B cell (primary cell): ENCODE data around the gene SOAT2. TPM values are rescaled to one million over a fixed set of nuclear protein-coding genes. Genes with fewer than 3 reads are reported as not detected.

ENCODE experiments used
- ATAC-seq: fragments of 200-7000 bp; cut with Tn5 transposase; one replicate; pipeline ENCODE4 v1.10.0; 2021; ENCODE audit warnings: low read depth, mild to moderate bottlenecking, moderate number of reproducible peaks, moderate library complexity
- CTCF ChIA-PET: fragments of 350-600 bp; sonication (Branson Sonifier 250); formaldehyde crosslinking; loops from one replicate; lab custom pipeline; 2021; ENCODE audit warnings: antibody characterized with exemption, inconsistent platforms; lab: Charles Lee
- POLR2A ChIA-PET: fragments of 350-600 bp; sonication (Branson Sonifier 250); formaldehyde crosslinking; loops from one replicate; lab custom pipeline; 2021; ENCODE audit warnings: antibody characterized with exemption; lab: Charles Lee
- DNase-seq: peaks from one replicate; pipeline ENCODE4 v3.0.0; 2013
- H2AFZ ChIP-seq: 2 replicates; pipeline ENCODE4 v1.6.1; 2012; ENCODE audit warnings: mild to moderate bottlenecking, low read depth, low read length; ENCODE audit not compliant: insufficient read depth, poor library complexity, severe bottlenecking
- H3K27ac ChIP-seq, 2 donors: 1 replicate in 1 of 2; 2 replicates in 1 of 2; pipeline ENCODE4 v1.5.1; 2012 to 2013; ENCODE audit warnings: low read length in 2 of 2, mild to moderate bottlenecking in 2 of 2, moderate library complexity in 1 of 2
- H3K27me3 ChIP-seq, 4 experiments: fragments of 200-600 bp in 1 of 4; sonication (generic) in 1 of 4; replicated peaks in 1 of 4; 1 replicate in 2 of 4; 2 replicates in 2 of 4; pipeline versions ENCODE4 v1.6.1 to v1.7.0; 2013 to 2016; ENCODE audit warnings: low read length in 3 of 4, mild to moderate bottlenecking in 2 of 4, mixed read lengths in 1 of 4, moderate library complexity in 1 of 4; ENCODE audit not compliant: insufficient read depth in 4 of 4, control insufficient read depth in 3 of 4; ENCODE audit errors: control extremely low read depth in 1 of 4
- H3K36me3 ChIP-seq, 2 experiments: replicated peaks in 1 of 2; 1 replicate in 1 of 2; 2 replicates in 1 of 2; pipeline versions ENCODE4 v1.6.1 to v1.7.1; 2013; ENCODE audit warnings: low read length in 1 of 2; ENCODE audit not compliant: insufficient read depth in 2 of 2, control insufficient read depth in 1 of 2; ENCODE audit errors: control extremely low read depth in 1 of 2, extremely low read depth in 1 of 2
- H3K4me1 ChIP-seq, 2 donors: fragments of 200-600 bp in 1 of 2; sonication (generic) in 1 of 2; 1 replicate in 1 of 2; 2 replicates in 1 of 2; pipeline versions ENCODE4 v1.5.1 to v1.6.1; 2013 to 2017; ENCODE audit warnings: low read length in 2 of 2; ENCODE audit not compliant: control insufficient read depth in 2 of 2, insufficient read depth in 2 of 2
- H3K4me2 ChIP-seq: replicated peaks from 2 replicates; pipeline ENCODE3; 2012; ENCODE audit warnings: mild to moderate bottlenecking, low read depth, low read length; ENCODE audit not compliant: poor library complexity, severe bottlenecking
- H3K4me3 ChIP-seq, 5 experiments: fragments of 200-600 bp in 1 of 5; sonication (generic) in 1 of 5; 1 replicate in 3 of 5; 2 replicates in 2 of 5; pipeline versions ENCODE4 v1.5.1 to v1.7.0; 2011 to 2016; ENCODE audit warnings: low read length in 4 of 5, mild to moderate bottlenecking in 4 of 5, low read depth in 2 of 5, control low read depth in 1 of 5, moderate library complexity in 1 of 5; ENCODE audit not compliant: insufficient read depth in 1 of 5; ENCODE audit errors: control extremely low read depth in 1 of 5, extremely low read depth in 1 of 5
- H3K79me2 ChIP-seq: fragments of 200-600 bp; sonication (generic); one replicate; pipeline ENCODE4 v1.6.0; 2016; ENCODE audit warnings: low read length; ENCODE audit not compliant: control insufficient read depth, insufficient read depth
- H3K9ac ChIP-seq: fragments of 200-600 bp; sonication (generic); 2 replicates; pipeline ENCODE4 v1.6.1; 2017; ENCODE audit warnings: mild to moderate bottlenecking, low read length, moderate library complexity
- H3K9me3 ChIP-seq, 3 donors: one replicate each; pipeline versions ENCODE4 v1.6.1 to v1.7.1; 2013; ENCODE audit warnings: low read length in 2 of 3; ENCODE audit not compliant: control insufficient read depth in 2 of 3, insufficient read depth in 1 of 3; ENCODE audit errors: control extremely low read depth in 1 of 3
- H4K20me1 ChIP-seq: 2 replicates; pipeline ENCODE4 v1.6.0; 2012; ENCODE audit warnings: mild to moderate bottlenecking, low read length; ENCODE audit not compliant: insufficient read depth, control insufficient read depth, poor library complexity, severe bottlenecking
- H3K27ac Mint-ChIP-seq: one replicate; pipeline ENCODE4 v1.8.0; 2021; ENCODE audit warnings: mixed read lengths
- H3K27me3 Mint-ChIP-seq: one replicate; pipeline ENCODE4 v1.8.0; 2021; ENCODE audit warnings: mixed read lengths
- H3K4me1 Mint-ChIP-seq: one replicate; pipeline ENCODE4 v1.8.0; 2021; ENCODE audit warnings: mixed read lengths
- H3K4me3 Mint-ChIP-seq: one replicate; pipeline ENCODE4 v1.8.0; 2021; ENCODE audit warnings: mixed read lengths
- H3K9me3 Mint-ChIP-seq: one replicate; pipeline ENCODE4 v1.8.0; 2022; ENCODE audit warnings: mixed read lengths; ENCODE audit not compliant: insufficient read depth
- CTCF ChIP-seq: fragments of 200-600 bp; IDR thresholded peaks from one replicate; pipeline ENCODE4 v1.8.0; 2022; ENCODE audit warnings: antibody characterized with exemption, mild to moderate bottlenecking
- EZH2 ChIP-seq: IDR thresholded peaks from 2 replicates; pipeline ENCODE4 v1.6.1; 2012; ENCODE audit warnings: borderline replicate concordance, low read depth, mild to moderate bottlenecking, moderate library complexity, low read length; ENCODE audit not compliant: insufficient read depth, poor library complexity, severe bottlenecking
- WGBS: methylation state at CpG from one replicate; pipeline ENCODE4 v1.1.5; 2013; ENCODE audit warnings: missing lambda C conversion rate; ENCODE audit not compliant: insufficient coverage; 5-methylcytosine and 5-hydroxymethylcytosine counted together
- intact Hi-C: fragments of 100-400 bp; cut with micrococcal nuclease; formaldehyde crosslinking; loops from one replicate; pipeline ENCODE4 v1.10.0; 2022
- polyA plus RNA-seq: library from polyadenylated mRNA; depleted of rRNA; stranded (reverse); fragments of >200 nt; gene quantifications from 2 replicates; pipeline ENCODE4 v1.2.3, GENCODE V29; 2012
- total RNA-seq, 2 donors: library from RNA; stranded (reverse); fragments of 120-200 nt in 1 of 2; gene quantifications; 1 replicate in 1 of 2; 2 replicates in 1 of 2; pipeline versions ENCODE4 v1.2.3 to v1.2.4, GENCODE V29; 2013 to 2022

SOAT2 gene
- total and polyA plus RNA-seq, 2 donors (not counting 1 experiment from before 2014, with no cell fraction given): 0.31 TPM; not detected in 1

GRCh38 chr12:53097564-53098353, 5.5 kb upstream of the SOAT2 start, which contains the start of gene IGFBP6:
IGFBP6 (plus strand) TSS chr12:53097667; CDS start chr12:53097718, 51 bp downstream.
- Mint-ChIP-seq H3K27me3 (peaks cover 21% of the 10 kb centered on the region), H3K9me3 (no peaks in the 10 kb centered on the region), H3K4me3 (peak within 1 kb of the TSS; percentile 90), H3K27ac (peak within 1 kb of the TSS; percentile 53), H3K4me1 (peaks cover 32% of the 10 kb centered on the region)
- H2AFZ ChIP-seq: peak within 1 kb of the TSS; percentile 89
- peaks cover 24 to 32% of the 10 kb centered on the region in 2 donors for H3K4me1 ChIP-seq
- H3K27ac ChIP-seq: no peak within 1 kb of the TSS
- peaks cover 0 to 18% (median 8%) of the 10 kb centered on the region in 4 experiments for H3K27me3 ChIP-seq
- peak within 1 kb of the TSS; percentile 78 for H3K9ac ChIP-seq
- H3K4me2 ChIP-seq: peak within 1 kb of the TSS; percentile 100
- TF ChIP-seq CTCF (no peak), EZH2 (no peak)
- ATAC-seq (peak; percentile 80), DNase-seq (peak; percentile 76)
- H3K4me3 ChIP-seq: peak within 1 kb of the TSS in 4 of 5 experiments; percentile 51 to 69 (median 58)
- CTCF ChIA-PET: interaction anchor here (0.6 to 13.1 kb wide), 10 partner anchors 11 to 716 kb away, joined by 3 to 344 read pairs (median 6); partner anchors contain the start of gene SPRYD3
- no peaks in the 10 kb centered on the region for H3K9me3 ChIP-seq
- intact Hi-C loops: loop anchor here (1.0 to 5.0 kb wide), 2 partner anchors 18 to 45 kb away; partner anchors contain the start of genes SPRYD3 and TNS2
- no peaks in the 10 kb centered on the region for H4K20me1 ChIP-seq
- H3K36me3 ChIP-seq: no peaks in the 10 kb centered on the region
- under 1% methylated on average over 46 of the region's 51 CpGs for WGBS
- POLR2A ChIA-PET: interaction anchor here (0.5 to 2.6 kb wide), 4 partner anchors 12 to 226 kb away, joined by 3 to 11 read pairs (median 4); partner anchors contain the start of gene SPRYD3
- no peaks in the 10 kb centered on the region for H3K79me2 ChIP-seq
